KG1 (cell line): ENCODE measurements around the gene PYCR2.
"Not testable (repeated sequence)": the region's sequence is repeated elsewhere in the genome, so short reads cannot be mapped to it uniquely, and the experiment has no call there.

Experiments used
- DNase-seq: peaks from one replicate; lab custom pipeline; 2025; lab: John Stamatoyannopoulos, UW

PYCR2 gene

DNA sequence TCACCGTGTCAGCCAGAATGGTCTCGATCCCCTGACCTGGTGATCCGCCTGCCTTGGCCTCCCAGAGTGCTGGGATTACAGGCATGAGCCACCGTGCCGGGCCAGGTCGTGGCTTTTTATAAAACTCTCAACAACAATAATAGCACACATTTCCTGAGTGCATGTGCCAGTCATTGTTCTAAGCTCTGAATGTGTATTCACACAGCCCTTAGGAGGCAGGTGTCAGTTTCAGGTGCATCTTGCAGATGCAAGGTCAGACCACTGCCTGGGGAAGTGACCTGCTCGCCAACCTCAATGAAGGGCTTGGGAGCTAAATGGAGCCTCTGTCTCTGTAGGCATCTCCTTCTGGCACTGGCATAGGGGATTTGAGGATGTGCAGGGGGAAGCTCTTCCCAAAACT is 18.5 kb upstream of the PYCR2 start:
- DNase-seq, result no peak

DNA sequence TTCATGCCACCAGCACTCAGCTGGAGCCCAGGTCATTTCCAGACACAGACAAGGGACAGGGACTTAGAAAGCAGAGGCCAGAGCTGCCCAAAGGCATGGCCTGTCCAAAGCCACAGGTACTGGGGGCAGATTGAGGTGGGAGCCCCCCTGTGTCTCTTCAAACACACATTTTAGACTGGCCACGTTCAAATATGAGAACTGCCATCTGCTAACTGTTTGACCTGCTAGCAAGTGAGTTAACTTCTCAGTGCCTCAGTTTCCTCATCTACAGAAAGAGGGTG is 17.8 kb upstream of the PYCR2 start:
- DNase-seq, result no peak

DNA sequence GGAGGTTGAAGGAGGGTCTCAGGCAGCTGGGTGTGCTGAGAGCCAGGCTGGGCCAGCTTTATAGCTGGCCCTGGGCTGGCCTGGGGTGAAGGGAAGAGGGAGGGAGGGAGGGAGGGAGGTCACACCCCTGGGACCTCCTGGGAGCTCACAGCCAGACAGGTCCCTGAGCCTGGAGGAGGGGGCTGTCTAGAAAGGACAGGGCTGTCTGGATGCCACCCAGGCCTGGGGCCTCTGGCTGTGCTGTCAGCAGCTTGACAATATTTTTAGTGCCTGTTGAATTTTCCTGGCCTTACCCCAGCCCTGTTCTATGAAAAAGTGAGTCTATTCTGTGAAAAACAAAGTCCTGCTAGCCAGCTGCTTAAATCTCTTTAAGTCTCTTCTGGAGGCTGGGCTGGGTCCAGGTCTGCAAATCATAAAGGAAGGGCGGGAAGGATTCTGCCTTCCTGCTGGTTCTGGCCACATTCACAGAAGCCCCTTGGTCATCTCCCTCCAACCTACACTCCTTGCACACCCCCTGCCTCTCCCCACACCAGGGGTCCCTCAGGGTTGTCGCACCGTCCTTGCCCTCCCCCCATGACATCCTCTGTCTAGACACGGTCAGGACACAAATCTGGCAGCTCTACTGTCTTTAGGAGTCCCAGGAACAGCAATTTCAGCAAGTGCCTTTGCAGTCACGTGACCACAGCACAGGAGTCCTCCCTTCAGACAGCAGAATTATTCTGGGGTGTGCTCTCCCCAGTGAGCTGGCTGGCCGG is 17.3 kb upstream of the PYCR2 start, which contains the start of gene LEFTY2:
Gene LEFTY2, minus strand, starts transcription at position 34 of the 755 bp plus-strand sequence. CDS start 80 bp downstream, outside the sequence.
- no peak for DNase-seq

DNA sequence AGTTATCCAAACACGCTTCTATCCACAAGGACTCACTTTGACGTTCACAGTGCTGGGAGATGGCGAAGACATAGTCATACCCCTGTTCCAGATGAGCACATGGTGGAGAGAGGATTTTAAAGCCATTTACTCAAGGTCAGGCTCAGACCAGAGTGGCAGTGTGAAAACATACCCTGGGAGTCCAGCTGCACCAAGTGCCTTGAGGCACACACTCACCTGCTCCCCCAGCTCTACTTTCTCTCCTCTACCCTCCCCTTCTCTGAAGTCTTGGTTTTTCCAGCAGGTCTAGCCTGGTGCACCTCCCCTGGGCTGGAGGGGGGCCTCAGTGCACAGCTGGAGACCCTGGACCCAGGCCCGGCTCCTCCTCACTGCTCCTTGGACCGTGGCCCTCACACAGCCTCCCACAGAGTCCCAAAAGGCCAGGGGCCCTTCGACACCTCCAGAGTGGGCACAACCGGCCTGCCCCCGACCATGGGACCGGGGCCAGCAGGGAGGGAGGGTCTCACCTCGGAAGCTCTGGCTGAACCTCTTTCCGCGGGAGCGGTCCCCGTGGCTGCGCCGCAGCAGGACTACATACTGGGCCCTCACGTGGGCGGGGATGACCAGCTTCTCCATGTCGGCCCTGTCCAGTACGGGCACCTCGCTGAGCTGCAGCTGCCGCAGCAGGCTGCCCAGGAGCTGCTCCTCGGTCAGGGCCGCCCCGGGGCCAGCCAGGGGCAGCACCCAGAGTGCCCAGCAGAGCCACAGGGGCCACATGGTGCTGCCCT is 16.5 kb upstream of the PYCR2 start:
- DNase-seq, result no peak

DNA sequence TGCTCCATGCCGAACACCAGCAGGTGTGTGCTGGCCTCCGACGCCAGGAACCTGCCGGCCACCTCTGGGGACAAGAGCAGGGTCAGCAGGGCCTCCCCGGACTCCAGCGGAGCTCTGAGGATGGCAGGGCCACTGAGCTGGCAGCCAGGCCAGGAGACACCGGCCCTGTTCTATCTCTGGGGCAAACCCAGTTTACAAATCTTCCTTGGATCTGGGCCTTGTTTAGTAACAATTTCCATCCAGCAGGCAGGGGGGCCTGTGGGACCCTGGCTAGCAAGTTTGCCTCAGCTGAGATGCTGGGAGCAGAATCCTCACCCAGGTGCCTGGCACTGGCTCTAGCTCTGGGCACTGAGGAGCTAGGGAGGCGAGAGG is 15.9 kb upstream of the PYCR2 start:
- DNase-seq, result not testable (repeated sequence)

DNA sequence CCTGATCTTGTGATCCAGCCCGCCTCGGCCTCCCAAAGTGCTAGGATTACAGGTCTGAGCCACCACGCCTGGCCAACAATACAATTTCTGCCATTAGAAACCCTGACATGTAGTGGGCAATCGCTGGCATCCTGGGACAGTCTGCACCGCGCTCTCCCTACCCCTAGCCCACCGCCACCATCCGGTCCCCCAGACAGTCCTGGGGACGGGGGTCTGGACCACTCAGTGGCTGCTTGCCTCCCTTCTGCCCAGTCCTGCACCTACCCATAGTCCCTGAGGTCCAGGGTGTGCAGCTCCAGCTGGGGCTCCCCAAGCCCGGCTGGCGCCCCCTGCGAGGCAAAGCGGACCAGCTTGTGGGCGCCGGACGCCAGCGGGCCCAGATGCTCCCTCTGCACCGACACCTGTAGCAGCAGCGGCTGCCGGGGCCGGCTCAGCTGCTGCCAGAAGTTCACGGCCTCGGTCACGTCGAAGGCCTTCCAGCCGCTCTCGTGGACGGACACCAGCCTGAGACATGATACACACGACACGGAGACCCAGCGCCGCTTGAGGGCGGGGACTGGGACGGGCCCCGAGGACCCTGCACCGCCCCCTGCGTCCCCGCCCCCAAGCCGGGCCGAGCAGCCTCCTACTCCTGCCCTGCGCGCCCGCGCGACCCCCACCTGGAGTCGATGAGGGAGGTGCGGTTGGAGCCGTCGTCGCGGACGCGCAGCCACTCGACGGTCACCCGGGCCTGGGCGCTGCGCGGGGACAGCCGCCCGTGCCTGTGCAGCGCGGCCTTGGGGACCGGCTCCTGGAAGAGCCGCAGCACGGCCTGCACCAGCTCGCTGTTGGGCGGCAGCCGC is 15.3 kb upstream of the PYCR2 start:
- DNase-seq, result not testable (repeated sequence)

DNA sequence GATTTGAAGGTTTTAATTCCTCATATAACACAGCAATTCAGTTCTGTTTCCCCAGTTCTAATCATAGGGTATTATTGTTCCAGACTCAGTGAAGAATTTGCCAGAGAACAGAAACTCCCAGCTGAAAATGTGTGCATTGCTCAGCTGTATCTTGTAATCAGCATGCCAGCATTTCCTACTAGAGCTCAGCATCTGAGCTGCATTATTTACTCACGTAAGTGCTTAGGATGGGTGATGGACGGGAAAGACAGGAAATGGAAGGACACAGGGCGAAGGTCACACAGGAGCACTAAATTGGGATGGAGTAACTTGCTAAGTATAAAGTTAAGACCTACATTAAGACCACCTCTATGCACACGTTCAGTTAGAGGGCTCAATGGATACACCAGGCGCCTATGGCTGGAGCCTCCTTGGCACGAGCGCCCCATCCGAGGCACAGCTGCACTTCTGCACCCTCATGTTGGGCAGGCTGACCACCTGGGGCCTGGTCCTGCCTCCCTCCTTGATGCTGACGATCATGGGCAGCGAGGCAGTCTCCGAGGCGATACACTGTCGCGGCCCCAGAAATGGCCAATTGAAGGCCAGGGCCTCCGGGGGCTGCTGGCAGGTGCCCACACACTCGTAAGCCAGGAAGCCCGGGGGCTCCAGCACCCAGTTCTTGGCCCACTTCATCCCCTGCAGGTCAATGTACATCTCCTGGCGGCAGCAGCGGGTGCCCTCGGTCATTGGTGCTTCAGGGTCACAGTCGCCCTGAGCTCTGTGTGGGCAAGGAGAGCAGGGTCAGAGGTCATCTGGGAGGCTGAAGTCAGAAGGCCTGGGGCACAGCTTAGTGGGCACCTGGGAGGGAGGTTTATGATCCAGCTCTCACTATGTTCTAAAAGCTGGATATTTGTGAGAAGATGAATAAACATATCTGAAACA is 13.3 kb upstream of the PYCR2 start:
- DNase-seq, result no peak

DNA sequence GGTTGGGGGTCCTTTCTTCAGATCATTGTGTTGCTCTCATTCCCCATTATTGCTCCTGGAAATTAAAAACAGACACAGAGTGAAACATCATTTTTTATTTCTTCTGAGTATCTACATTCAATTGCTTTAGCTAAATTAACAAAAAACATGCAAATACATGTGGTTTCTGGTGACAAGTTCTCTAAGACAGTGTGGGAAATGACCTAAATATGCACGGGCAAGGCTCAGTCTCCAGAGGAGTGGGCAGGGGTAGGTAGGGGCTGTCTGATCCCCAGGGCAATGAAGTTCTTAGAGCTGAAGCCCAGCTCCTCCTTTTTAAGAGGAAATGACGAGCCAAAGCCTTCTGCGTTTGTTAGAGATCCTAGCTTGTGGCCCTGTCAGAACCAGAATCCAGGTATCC is 12.5 kb upstream of the PYCR2 start:
- DNase-seq, result no peak

DNA sequence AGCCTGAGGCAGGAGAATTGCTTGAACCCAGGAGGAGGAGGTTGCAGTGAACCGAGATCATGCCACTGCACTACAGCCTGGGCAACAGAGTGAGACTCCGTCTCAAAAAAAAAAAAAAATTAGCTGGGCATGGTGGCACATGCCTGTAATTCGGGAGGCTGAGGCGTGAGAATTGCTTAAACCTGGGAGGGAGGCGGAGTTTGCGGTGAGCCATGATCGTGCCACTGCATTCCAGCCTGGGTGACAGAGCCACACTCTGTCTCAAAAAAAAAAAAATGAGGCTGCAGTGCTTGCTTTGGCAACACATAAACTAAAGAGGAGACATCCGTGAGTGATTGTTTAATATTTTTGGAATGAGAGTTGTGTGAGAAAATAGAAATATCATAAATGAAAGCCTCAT is 12.0 kb upstream of the PYCR2 start:
- DNase-seq, result not testable (repeated sequence)

DNA sequence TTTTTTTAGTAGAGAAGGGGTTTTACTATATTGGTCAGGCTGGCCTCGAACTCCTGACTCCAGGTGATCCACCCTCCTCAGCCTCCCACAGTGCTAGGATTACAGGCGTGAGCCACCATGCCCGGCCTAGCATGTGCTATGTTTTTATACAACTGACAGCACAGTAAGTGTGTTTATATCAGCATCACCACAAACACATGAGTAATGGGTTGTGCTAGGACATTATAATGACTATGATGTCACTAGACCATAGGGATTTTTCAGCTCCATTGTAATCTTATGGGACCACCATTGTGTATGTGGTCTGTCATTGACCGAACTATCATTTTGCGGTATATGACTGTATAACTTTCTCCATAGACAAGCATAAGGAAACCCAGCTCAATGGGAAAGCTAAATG is 10.7 kb upstream of the PYCR2 start:
- no peak for DNase-seq

DNA sequence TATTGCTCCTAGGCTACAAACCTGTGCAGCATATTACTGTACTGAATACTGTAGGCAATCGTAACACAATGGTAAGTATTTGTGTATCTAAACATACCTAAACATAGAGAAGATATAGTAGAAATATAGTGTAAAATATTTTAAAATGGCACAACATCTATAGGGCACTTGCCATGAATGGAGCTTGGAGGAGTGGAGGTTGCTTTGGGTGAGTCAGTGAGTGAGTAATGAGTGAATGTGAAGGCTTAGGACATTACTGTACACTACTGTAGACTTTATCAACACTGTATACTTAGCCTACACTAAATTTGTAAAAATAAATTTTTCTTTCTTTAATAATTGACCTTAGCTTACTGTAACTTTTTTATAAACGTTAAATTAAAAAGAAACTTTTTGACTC is 9.0 kb upstream of the PYCR2 start:
- DNase-seq, result no peak

DNA sequence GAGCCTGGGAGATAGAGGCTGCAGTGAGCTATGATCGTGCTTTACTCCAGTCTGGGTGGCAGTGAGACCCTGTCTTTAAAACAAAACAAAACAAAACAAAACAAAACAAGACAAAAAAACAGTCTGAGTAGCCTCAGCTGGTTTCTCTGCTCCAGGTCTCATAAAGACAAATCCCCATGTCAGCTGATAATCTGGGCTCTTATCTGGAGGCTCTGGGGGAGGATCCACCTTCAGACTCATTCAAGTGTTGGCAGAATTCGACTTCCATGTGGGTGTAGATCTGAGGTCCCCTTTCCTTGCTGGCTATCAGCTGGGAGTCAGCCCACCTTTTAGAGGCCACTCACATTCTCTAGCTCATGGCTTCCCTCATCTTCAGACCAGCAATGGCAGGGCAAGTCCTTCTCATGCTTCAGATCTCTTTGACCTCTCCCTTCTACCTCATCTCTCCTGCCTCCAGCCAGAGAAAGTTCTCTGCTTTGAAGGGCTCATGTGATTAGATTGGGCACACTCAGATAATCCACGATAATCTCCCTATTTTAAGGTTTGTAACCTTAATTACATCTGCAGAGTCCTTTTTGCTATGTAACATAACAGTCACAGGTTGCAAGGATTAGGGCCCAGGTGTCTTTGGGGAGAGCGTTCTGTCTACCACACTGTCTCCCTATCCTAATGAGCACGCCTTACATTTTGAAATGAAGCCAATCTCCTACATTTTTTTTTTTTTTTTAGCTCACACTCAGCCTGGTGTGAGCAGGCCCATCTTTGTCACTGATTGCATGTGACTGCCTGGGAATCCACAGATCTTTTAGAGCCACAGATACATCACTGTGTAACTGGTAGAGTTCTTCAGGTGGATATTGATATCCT is 7.5 kb upstream of the PYCR2 start:
- no peak for DNase-seq

DNA sequence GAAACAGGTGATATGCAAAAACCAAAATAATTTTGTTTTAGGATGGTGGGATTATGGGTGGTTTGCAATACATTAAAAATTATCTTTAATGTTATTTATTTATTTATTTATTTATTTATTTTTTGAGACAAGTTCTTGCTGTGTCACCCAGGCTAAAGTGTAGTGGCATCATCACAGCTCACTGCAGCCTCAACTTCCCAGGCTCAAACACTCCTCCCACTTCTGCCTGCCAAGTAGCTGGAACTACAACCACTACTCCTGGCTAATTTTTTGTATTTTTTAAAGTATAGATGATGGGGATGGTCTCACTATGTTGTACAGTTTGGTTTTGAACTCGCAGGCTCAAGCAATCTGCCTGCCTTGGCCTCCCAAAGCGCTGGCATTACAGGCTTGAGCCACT is 6.5 kb upstream of the PYCR2 start:
- no peak for DNase-seq

DNA sequence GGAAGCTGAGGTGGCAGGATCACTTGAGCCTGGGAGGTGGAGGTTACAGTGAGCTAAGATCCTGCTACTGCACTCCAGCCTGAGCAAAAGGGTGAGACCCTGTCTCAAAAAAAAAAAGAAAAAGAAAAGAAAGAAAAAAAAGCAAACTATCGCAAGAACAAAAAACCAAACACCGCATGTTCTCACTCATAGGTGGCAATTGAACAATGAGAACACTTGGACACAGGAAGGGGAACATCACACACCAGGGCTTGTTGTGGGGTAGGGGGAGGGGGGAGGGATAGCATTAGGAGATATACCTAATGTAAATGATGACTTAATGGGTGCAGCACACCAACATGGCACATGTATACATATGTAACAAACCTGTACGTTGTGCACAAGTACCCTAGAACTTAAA is 5.4 kb upstream of the PYCR2 start:
- not testable (repeated sequence) for DNase-seq

DNA sequence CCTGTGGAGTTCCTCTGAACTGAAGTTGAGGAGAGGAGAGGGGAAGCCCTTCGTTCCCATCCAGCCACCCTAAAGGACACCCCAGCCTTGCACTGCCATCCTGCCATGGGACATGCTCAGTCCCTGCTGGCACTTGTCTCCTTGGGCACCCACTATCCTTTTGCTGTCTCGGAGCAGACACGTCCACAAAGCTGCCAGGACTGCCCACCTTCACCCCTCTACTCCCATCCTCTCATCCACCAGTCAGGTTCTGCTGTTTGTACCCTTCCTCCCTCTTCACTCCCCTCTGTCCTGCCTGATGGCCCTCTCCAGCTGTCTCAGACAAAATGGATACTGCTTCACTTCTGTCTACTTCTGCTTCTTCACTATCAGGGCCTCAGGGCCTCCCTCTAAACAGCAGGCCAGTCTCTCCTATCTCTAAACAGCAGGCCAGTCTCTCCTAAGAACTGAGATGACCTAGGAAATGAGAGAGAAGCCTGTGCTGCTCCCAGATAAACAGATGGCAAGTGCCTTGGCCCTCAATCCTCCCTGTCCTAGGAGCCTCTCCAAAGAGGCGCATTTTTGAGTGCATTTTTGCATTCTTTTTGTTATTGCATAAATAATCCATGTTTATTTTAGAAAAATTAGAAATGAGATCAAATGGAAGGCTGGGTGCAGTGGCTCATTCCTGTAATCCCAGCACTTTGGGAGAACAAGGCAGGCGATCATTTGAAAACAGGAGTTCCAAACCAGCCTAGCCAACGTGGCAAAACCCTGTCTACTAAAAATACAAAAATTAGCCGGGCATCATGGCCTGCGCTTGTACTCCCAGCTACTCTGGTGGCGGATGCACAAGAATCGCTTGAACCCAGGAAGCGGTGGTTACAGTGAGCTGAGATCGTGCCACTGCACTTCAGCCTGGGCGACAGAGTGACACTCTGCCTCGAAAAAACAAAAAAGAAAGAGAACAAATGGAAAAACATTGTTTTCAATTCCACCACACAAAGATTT is 4.4 kb upstream of the PYCR2 start:
- no peak for DNase-seq

DNA sequence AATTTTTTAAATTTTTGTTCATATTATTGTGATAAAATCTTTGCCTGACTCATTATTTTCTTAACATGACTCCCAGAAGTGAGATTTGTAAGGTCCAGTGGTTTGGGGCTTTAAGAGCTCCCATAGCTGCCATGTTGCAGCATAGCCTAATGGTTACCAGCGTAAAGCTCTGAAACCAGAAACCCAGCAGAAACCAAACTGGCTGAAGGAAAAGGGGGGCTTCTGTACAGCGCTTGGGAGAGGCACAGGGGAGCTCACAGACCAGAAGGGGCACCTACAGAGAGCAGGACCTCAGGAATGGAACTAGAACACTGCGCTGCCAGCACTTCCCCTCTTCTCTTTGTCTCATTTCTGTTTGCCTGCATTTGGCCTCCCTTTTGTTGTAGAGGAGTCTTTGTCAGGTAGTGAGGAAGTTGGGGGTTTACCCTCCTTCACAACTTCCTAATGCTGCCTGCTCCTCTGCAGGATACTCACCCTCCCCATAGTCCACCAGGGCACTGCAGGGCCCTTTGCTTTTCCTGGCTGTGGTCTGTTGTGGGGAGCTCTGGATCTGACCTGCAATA is 2.6 kb upstream of the PYCR2 start:
- DNase-seq, result peak; percentile 20

DNA sequence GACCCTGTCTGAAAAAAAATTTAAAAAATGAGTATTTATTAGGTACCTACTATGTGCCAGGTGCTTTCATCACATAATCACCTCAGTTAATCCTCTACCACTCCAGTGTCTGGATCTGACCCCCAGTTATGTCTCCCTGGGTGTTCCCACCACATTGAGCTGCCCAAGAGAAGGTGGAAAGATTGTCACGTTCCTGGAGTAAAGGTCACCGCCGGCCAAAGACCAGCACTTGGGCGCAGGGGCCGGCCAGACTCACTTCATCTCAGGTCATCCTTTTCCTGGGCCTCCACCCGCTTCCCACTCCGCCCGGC is 714 bp downstream of the PYCR2 start:
- DNase-seq, result no peak

DNA sequence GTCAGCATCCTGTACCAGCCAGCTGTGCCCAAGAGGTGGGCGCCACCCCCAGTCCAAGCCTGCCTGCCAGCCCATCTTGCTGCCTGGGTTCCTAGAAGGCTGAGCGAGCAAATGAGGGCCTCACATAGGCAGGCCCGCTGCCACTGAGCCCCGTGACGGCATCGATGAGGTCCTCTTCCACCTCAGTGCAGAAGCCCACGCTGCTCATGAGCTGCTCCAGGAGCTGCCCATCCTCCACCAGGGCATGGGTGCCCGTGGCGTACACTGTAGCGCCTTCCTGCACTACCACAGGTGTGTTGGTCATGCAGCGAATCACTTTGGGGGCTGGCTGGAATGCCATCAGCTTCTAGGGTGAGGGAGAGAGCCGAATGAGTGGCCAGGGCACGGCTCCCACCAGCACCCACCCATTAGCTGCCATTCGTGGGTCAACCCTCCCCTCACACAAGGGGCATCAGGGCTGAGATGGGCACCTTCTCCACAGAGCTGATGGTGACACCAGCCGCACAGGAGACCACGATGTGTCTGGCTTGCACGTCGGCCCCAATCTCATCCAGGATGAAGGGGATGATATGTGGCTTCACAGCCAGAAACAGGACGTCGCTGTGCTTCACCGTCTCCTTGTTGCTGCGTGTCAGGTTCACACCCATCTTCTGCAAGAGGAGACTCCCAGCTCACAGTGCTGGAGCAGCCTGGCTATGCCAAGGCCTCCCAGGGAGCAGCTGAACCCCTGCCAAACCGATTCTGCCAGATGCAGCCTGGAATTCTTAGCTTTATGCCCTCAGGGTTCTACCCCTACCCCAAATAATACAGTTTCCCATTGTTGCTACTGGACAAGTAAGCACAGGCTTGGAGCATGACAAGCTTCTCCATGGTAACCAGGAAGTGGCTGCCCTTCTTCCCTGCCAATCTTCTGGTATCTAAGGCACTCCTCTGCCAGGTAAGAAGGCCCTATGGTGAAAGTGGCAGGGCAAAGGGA is 2.0 kb downstream of the PYCR2 start:
- DNase-seq, result no peak
